Stimulated activated CD8-positive, alpha-beta memory T cell treated with anti-CD3 and anti-CD28 coated beads, Interleukin-15, amount 100 ng/mL, for 1 hour (primary cell): ENCODE results near the gene FAM20C.
"Not testable (repeated sequence)": the region's sequence is repeated elsewhere in the genome, so short reads cannot be mapped to it uniquely, and the experiment has no call there.

Source experiments
- DNase-seq: peaks from one replicate; pipeline ENCODE4 v3.0.0-alpha.2; 2020; ENCODE audit warnings: low read depth

Gene FAM20C

DNA sequence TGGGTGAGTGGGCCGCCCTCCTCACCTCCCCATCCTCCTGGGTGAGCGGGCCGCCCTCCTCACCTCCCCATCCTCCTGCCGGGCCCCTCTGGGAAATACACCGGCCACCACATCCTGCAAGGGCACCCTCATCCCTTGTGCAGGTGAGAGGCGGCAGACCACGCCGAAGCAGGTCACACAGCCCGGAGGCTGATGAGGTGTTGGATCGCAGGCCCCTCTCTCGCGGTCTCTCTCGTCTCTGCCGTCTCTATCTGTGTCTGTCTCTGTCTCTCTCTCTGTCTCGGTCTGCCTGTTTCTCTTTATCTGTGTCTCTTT, 66.8 kb downstream of the FAM20C start:
- DNase-seq = no peak

DNA sequence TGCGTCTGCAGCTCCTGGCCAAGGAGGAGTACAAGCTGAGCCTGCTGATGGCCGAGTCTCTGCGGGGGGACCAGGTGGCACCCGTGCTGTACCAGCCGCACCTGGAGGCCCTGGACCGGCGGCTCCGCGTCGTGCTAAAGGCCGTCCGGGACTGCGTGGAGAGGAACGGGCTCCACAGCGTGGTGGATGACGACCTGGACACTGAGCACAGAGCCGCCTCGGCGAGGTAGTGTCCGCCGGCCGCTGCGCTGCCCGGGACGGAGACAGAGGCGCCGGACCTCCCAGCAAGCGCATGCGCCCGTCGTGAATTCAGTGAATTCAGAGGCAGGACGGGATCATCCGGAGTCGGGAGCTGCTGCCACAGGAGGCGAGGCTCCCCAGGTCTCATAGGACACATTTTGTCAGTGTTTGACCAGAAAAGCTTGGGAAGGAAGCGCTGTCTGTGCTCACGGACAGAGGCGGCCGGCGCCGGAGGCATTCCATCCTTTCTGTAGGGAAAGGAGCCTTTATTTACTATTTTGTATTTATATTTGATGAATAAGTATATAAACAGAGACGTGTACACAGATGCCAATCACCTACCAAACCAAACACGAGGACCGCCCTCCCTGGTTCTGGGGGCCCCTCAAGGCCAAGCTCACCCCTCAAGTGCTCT, 67.5 kb downstream of the FAM20C start:
- no peak for DNase-seq

DNA sequence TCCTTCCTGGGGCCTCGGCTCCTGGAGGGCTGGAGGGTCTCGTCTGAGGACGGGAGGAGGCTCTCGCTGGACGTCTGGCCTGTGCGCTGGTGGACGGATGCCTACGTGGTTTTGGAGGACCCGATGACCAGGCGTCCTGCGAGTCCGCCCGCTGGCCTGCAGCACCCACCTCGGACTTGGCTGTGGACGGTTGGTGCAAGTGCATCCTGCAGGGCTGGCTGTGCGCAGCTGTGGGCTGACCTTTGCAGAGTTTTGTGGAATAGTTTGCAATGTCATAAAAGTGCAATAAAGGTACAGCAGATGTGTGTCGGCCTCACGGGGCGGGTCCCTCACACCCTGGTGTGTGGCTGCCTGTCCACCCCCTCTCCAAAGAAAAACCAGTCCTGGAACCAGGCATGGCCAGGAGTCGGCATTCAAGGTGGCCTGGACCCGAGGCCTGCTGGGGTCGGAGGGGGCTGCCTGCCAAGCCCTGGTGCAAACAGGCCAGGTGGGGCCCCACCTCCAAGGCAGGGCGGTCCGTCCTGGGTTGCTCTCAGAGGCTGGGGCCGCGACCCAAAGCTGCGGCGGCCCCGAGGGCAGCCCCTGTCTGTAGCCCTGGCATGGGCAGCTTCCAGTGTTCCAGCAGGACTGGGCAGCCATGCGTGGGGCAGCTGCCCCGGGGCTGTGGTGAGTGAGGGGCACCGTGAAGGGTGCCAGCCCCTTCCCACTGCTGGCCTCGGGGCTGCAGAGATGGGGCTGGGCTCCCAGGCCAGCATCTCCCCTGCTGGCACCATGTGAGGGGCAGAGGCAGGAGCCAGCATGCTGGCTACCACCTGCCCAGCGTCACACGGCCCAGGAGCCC, 68.3 kb downstream of the FAM20C start:
- DNase-seq = no peak

DNA sequence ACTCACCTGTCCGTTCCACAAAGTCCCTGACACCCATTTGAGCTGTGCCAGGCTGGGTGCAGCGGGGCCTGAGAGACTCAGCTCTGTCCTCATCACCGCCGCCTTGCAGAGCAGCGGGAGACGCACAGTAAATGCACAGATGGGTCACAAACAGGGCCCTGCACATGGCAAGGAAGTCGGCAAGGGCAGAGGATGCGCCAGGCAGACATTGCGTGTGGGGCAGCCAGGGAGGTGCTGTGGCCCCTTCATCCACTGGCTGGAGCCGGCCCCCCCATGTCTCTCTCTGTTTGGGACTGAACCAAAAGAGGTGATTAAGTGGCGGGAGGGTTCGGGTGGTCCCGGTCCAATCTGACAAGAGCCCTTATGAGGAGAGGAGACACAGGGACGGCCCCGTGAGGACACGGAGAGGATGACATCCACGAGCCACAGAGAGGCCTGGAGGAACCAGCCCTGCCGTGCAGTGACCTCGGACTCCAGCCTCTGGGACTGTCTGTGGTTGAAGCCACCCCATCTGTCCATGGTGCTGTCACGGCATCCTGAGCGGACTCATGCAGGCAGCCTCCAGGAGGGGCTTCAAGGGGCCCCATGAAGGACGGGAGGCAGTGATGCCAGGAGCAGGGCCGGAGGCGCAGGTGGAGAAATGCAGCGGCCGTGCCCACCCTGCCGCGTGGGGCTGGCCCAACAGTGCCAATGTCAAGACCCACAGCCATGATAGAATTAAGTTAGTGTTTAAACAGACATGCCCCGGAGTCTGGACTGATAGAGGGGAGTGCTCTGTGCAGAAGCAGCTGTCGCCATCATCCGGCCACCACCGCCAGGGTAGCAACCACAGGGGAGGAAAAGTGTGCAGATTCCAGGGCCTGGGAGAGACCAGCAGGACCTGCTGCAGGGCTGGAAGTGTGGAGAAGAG, 69.2 kb downstream of the FAM20C start:
- no peak for DNase-seq

DNA sequence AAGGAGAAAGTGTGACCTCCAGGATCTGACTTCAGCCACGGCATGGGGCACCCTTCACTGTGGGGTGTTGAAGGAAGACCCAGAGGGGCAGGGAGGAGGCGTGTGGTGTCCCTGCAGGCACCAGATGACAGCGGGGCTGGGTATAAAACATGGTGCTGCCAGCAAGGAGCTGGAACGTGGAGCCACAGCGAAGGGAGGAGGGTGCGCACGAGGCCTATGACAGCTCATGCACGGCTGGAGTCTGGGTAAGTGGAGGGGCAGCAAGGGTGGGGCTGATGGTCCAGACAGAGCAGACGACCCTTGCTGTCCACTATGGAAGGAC, 69.8 kb downstream of the FAM20C start:
- DNase-seq = no peak

DNA sequence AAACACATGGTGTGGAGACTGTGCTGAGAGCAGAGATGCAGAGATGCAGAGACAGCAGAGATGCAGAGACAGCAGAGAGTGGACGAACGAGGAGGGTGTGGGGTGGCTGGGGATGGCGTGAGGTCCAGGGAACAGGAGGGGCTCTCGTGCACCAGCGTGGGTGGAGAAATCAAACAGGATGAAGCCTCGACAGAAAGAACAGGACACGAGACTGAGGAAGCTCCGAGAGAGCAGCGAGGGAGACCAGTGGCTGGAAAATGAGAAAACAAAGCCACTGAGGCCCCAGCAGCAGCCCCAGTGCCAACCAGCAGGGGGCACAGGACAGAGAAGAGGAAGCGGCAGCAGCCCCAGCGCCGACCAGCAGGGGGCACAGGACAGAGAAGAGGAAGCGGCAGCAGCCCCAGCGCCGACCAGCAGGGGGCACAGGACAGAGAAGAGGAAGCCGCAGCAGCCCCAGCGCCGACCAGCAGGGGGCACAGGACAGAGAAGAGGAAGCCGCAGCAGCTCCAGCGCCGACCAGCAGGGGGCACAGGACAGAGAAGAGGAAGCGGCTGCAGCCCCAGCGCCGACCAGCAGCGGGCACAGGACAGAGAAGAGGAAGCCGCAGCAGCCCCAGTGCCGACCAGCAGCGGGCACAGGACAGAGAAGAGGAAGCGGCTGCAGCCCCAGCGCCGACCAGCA, 70.4 kb downstream of the FAM20C start:
- DNase-seq = not testable (repeated sequence)

DNA sequence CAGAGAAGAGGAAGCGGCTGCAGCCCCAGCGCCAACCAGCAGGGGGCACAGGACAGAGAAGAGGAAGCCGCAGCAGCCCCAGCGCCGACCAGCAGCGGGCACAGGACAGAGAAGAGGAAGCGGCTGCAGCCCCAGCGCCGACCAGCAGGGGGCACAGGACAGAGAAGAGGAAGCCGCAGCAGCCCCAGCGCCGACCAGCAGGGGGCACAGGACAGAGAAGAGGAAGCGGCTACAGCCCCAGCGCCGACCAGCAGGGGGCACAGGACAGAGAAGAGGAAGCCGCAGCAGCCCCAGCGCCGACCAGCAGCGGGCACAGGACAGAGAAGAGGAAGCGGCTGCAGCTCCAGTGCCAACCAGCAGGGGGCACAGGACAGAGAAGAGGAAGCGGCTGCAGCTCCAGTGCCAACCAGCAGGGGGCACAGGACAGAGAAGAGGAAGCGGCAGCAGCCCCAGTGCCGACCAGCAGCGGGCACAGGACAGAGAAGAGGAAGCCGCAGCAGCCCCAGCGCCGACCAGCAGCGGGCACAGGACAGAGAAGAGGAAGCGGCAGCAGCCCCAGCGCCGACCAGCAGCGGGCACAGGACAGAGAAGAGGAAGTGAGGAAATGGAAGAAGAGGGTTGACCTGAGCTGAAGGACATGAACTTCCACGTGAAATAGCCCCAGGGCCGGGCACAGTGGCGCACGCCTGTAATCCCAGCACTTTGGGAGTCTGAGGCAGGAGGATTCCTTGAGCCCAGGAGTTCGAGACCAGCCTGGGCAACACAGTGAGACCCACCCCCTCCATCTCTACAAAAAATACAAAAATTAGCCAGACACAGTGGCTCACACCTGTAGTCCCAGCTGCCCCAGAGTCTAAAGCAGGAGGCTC, 71.3 kb downstream of the FAM20C start:
- not testable (repeated sequence) for DNase-seq

DNA sequence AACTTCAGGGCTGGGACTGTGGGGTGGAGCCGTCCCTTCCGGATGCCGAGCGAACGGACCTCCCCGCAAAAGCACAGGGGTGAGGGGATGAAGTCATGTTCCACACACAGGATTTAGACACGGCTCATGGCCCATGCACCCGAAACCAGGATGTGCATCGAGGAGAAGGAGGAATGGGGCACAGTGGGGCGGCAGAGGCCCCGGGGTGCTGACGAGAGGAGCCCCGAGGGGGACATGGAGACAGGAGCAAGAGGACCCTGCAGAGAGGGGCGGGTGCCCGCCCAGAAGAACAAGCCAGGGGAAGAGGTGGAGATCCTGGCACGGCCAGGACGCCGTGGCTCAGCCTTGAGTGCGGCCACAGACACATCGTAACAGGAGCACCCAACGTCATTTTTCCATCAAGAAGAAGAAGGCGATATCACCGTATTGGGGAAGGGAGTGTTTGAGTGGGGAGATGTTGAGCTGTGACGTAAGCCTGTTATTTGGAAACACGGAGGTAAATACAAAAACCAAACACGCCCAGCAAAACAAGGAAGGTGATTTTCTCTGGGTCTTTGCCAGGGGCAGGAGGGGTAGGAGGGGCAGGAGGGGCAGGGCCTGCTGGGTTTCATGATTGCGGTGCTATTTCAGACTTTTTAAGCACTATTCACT, 72.3 kb downstream of the FAM20C start:
- DNase-seq = no peak

DNA sequence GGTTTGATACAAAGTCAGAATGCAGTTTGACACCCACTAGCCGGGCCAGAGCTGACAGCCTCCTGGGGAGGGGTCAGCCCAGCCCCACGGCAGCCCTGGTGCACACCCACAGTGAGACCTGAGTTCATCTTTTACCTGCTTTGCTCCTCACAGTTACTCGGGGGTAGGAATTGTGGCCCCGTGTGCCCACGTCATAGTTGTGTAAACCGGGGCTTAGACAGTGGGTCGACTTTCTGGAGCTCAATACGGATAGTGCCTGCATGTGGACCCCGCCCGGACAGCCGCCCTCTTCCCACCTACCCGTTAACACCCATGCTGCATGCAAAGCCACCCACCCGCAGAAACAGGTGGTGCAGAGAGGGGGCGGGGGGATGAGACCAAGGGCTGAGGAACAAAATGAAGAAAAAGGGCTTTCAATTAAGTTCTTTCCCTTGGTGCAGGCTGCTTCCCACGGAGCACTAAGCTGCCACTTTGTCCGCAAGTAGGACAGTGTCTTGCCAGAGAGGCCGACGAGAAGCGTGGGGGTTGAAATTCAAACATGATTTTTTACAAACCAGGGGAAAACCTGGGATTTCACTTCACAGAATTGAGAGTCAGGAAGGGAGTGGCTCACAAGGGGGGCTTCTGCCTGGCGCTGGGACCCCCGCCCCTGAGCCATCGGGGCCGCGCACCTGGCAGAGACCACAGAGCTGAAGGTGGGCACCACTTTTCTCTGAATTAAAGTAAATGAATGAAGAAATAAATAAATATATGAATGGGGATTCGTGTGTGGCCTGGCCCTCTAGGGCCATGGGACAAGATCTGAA, 73.0 kb downstream of the FAM20C start:
- DNase-seq = no peak

DNA sequence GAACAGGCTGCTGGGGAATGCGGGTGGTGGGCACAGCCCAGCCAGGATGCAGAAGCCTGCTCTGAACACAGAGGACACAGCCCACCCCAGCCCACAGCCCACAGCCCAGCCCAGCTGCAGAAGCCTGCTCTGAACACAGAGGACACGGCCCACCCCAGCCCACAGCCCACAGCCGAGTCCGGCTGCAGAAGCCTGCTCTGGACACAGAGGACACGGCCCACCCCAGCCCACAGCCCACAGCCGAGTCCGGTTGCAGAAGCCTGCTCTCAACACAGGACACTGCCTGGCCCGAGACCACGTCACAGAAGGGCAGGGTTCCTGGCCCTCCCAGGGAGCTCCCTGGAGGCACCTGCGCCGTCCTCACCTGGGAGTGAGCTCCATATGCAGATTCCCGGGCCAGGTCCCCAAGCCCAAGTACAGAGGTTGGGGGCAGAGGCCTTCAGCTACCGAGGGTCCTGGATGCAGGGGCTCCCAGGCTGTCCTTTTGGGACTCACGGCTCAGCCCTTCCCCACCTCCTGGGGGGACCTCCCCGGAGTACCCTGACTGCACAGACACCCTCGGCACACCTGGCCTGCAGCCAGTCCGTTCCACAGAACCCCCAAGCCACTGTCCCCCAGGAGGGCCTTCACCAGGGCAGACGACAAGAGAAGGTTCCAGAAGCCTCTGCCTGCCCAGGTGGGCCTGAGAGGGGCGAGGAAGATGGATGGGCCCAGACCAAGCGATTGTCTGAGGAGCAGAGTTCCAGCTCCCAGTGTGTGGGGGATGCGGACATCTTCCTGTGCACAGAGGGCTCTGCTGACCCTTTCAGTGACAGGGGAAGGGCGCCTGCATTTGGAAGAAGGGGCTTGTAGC, 73.9 kb downstream of the FAM20C start:
- DNase-seq = no peak

DNA sequence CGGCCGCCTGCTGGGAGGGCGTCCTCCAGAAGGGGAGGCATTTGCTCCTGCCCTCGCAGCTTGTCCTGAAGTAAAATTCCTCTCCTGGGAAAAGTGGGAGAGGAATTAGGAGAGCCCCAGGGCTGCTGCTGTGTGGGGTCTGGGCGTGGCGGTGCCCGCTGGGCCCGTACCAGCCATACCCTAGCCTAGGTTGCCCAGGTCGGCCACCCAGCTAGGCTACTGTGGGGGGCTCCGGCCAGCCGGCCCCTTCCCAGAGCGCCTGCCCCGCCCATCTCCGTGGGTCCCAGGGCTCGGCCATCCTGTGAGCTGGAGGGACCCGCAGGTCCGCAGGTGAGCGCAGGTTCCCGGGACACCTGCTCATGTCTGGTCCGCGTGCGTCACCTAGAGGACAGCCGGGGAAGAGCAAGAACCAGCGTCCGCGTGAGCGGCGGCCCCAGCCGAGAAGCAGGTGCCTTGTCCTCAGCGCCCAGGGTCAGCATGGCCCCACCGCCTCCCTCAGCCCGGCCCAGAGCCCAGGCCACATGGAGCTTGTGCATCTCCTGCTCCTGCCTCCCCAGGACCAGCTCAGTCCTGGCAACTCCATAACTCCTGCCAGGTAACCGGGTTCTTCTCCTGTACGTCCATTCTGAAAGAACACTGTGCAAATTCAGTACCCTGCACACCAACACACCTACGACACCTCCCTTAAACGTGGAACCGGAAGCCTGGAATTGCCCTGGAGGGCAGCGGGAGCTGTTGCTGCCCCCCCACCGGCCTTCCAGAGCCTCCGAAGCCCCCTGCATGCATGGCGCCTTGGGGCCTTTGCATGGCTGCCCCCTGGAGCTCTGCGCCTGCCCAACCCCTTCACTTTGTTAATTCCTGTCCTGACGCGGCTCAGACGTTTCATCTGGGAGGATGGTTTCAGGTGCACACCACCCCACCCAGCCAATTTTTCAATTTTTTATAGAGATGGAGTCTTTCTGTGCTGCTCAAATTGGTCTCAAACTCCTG, 74.8 kb downstream of the FAM20C start:
- DNase-seq = no peak

DNA sequence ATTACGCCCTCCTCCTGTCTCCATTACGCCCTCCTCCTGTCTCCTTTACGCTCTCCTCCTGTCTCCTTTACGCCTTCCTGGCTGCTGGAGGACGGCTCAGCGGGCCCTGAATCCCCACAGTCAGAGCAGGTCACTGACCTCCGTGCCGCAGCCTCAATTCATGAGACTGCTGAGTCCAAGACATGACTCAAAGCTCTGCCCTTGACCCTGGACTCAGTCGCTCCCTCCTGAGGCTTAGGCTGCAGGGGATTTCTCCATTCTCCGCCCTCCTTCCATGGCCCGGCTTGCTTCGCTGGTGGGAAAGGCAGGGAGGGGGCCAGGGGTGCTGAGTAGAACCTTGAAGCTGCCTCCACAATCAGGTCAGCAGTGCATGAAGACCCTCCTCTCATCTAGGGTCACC, 76.6 kb downstream of the FAM20C start:
- no peak for DNase-seq

DNA sequence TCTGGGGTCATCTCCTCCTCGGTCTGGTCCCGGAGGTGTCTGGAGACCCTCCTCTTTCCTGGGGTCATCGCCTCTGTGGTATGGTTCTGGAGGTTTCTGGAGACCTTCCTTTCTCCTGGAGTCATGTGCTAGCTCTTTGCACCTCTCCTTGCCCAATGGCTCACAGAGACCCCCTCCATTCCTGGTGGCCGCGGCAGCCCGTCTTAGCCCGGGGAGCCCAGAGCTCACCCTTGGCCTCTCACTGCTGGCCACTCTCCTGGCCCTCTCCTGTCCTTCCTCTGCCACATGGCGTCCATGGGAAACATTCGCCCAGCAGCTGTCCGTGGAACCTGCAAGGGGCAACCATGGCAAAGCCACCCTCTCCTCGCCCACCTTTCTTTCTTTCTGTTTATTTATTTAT, 77.3 kb downstream of the FAM20C start:
- DNase-seq = no peak

DNA sequence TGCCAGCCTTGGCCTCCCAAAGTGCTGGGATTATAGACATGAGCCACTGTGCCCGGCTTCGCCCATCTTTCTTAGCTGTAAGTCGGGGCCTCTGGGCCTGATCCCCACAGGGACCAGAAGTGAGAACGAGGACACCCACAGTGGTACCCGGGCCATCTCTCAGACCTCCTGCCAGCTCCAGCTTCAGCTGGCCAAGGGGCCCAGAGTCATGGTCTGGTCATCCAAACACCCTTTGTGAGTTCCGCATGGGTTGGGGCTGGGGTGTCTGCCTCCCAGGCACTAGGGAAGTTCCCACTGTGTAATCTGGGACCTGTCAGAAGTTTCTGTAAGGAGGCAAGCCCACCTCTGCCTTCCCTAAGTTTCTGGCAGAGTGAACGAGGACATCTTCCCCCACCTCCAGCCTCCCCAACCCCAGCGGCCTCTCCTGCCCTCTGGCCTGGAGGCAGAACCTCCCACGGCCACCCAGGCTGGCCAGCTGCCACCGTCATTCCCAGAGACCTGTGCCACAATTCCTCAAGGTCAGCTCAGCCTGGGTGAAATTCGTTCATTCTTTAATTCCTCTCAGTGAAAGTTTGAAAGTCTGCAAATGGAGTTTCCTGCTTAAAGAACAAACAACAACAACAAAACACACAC, 78.1 kb downstream of the FAM20C start:
- no peak for DNase-seq

DNA sequence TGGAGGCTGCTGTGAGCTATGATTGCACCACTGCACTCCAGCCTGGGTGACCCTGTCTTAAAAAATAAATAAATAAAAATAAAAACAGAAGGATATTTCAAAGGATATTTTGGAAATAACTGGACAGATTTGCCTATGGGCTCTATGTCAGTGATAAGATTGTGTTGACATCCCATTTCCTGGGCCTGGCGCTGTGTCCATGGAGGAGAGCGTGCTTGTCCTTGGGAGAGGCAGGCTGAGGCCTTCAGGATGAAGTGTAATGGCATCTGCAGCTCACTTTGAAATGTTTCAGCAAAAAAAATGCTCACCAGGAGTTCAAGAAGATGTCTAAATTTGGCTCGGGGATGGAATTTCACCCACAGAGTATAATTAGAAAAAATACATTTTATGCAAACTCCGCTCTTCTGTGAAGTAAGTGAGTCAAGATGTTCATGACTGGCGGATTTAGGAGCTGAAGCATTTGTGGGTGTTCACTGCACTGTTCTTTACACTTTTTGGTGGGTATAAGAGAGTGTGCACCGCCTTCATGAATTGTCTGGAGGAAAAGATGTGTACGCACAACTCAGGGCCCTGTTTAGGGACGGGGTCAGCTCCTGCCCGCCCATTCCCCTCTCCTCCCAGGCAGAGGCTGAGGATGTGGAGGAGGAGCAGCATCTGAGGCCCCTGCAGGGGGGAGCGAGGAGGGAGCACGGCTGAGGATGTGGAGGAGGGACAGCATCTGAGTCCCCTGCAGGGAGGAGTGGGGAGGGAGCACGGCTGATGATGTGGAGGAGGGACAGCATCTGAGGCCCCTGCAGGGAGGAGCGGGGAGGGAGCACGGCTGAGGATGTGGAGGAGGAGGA, 79.1 kb downstream of the FAM20C start:
- no peak for DNase-seq

DNA sequence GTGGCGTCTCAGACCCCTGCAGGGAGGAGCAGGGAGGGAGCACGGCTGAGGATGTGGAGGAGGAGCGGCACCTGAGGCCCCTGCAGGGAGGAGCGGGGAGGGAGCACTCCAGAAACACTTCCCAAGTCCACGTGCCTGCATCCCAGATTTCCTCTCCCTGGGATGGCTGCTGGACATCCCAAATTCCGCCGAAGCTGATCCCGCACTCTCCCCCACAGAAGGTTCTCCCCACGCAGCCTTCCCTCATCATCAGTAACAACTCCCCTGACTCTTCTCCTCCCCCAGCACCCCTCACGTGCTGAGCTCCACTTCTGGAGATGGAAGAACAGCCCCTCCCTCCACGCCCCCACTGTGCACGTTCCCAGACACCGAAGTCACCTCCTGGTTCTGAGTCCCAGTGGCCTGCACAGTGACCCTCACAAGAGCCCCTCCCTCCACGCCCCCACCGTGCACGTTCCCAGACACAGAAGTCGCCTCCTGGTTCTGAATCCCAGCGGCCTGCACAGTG, 79.8 kb downstream of the FAM20C start:
- DNase-seq = no peak
